HFF-Myc (cell line): Measurements from ENCODE around the gene ATG9B.
A peak's percentile ranks its signal among the peaks of the same experiment; 100 is the strongest.
"Not testable (repeated sequence)": the region's sequence is repeated elsewhere in the genome, so short reads cannot be mapped to it uniquely, and the experiment has no call there.

Experiments used
- DNase-seq: peaks from one replicate; pipeline ENCODE4 v3.0.0-alpha.2; 2011; ENCODE audit warnings: low read depth; ENCODE audit errors: extremely low read depth
- H3K4me3 ChIP-seq: replicated peaks from 2 replicates; pipeline ENCODE4 v1.5.1; 2011; ENCODE audit warnings: low read depth, mild to moderate bottlenecking, control low read depth, low read length
- TF ChIP-seq, protein P1 (sequence below): IDR thresholded peaks from 2 replicates; pipeline ENCODE4 v1.5.1; 2012; ENCODE audit warnings: mild to moderate bottlenecking, low read depth, low read length, control low read depth; ENCODE audit errors: missing control alignments

The ATG9B gene

DNA sequence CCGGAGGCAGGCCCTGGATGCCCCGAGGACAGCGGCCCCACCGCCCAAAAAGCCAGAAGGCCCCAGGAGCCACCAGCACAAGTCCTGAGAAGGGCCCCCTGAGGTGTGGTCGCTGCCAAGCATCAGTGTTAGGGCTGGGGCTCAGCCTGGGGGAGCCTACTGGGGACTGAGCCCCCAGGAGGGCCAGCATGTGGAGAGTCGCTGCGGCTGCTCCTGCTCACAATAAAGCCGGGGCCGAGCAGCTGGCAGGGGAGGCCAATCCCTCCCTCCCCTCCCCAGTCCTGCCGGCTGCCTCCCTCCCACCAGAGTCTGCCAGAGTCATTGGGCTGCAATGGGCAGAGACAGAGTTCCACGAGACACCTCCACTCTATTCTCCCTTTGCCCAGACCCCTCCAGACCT is 21.0 kb upstream of the ATG9B start:
- DNase-seq = no peak
- H3K4me3 ChIP-seq = no peak overlapping the region
- TF ChIP-seq, protein P1, sequence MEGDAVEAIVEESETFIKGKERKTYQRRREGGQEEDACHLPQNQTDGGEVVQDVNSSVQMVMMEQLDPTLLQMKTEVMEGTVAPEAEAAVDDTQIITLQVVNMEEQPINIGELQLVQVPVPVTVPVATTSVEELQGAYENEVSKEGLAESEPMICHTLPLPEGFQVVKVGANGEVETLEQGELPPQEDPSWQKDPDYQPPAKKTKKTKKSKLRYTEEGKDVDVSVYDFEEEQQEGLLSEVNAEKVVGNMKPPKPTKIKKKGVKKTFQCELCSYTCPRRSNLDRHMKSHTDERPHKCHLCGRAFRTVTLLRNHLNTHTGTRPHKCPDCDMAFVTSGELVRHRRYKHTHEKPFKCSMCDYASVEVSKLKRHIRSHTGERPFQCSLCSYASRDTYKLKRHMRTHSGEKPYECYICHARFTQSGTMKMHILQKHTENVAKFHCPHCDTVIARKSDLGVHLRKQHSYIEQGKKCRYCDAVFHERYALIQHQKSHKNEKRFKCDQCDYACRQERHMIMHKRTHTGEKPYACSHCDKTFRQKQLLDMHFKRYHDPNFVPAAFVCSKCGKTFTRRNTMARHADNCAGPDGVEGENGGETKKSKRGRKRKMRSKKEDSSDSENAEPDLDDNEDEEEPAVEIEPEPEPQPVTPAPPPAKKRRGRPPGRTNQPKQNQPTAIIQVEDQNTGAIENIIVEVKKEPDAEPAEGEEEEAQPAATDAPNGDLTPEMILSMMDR = no peak

DNA sequence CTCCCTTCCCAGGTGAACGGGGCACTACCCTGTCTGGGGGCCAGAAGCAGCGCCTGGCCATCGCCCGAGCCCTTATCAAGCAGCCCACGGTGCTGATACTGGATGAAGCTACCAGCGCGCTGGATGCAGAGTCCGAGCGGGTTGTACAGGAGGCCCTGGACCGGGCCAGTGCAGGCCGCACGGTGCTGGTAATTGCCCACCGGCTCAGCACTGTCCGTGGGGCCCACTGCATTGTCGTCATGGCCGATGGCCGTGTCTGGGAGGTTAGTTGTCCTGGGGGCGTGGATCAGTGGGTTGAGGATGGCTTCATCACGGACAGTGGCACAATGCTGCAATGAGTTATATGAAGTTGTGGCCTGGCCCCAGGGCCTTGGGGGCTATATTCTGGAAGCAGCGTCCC is 19.7 kb upstream of the ATG9B start:
- TF ChIP-seq, protein P1 = no peak
- DNase-seq = no peak
- no peak overlapping the region for H3K4me3 ChIP-seq

DNA sequence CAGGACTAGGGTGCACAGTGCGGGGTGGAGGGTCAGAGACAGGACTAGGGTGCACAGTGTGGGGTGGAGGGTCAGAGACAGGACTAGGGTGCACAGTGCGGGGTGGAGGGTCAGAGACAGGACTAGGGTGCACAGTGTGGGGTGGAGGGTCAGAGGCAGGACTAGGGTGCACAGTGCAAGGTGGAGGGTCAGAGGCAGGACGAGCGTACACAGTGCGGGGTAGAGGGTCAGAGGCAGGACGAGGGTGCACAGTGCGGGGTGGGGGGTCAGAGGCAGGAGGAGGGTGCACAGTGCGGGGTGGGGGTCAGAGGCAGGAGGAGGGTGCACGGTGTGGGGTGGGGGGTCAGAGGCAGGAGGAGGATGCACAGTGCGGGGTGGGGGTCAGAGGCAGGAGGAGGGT is 19.2 kb upstream of the ATG9B start:
- not testable (repeated sequence) for H3K4me3 ChIP-seq, DNase-seq

DNA sequence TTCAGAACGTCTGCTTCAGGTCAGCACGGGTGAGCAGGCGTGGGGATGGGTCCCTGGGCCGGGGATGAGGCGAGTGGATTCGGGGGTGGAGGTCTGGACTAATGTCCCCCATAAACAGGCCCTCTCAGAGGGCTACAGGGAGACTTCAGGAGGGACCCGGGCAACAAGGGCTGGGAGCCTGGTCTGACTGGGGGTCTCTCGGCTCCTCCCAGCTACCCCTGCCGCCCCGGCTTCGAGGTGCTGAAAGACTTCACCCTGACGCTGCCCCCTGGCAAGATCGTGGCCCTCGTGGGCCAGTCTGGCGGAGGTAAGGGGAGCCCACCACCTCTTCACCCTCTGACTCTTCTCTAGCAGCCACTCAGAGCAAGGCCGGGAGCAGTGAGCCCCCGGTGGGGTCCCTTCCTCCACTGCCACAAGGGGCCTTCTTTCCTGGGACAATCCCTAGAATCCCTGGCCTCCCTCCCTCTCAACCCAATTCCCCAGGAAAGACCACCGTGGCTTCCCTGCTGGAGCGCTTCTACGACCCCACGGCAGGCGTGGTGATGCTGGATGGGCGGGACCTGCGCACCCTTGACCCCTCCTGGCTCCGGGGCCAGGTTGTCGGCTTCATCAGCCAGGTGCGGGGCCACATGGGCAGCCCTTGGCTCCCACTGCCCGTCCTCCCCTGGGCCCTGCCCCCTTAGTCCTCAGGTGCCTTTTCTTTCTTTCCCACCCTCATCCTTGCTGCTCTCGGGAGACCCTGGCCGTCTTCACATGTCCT is 16.5 kb upstream of the ATG9B start:
- no peak overlapping the region for H3K4me3 ChIP-seq
- no peak for DNase-seq
- TF ChIP-seq, protein P1 = no peak

DNA sequence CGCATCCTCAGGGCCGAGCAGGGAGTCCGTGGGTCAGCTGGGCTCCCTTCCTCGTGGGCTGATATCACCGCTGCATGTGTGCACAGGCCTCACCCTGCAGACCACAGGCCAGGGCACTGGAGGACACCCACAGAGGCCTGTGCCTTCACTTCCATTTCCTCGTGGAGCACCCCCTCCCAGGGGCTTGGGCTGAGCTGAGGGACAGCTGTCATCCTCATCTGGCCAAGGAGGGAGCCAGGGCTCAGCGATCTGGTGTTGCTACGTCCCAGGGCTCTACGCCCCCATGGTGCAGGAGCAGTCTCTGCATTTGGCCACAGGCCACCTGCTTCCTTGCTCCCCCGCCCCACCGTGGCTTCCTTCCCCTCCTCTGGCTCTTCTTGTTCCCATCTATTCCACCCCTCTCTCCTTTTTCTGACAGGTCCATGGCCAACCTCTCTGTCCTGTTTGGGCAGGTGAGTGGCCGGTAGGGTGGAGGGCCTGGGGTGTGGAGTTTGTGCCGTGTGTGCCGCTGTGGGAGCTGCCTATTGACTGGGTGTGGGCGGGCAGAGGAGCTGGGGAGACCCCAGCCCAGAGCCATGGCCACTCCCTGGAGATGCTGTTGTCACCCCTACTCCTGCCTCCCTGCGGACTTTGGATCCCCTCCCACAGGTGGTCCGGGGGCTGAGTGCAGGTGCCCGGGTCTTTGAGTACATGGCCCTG is 15.7 kb upstream of the ATG9B start:
- H3K4me3 ChIP-seq = no peak overlapping the region
- DNase-seq = no peak
- TF ChIP-seq, protein P1 = no peak

DNA sequence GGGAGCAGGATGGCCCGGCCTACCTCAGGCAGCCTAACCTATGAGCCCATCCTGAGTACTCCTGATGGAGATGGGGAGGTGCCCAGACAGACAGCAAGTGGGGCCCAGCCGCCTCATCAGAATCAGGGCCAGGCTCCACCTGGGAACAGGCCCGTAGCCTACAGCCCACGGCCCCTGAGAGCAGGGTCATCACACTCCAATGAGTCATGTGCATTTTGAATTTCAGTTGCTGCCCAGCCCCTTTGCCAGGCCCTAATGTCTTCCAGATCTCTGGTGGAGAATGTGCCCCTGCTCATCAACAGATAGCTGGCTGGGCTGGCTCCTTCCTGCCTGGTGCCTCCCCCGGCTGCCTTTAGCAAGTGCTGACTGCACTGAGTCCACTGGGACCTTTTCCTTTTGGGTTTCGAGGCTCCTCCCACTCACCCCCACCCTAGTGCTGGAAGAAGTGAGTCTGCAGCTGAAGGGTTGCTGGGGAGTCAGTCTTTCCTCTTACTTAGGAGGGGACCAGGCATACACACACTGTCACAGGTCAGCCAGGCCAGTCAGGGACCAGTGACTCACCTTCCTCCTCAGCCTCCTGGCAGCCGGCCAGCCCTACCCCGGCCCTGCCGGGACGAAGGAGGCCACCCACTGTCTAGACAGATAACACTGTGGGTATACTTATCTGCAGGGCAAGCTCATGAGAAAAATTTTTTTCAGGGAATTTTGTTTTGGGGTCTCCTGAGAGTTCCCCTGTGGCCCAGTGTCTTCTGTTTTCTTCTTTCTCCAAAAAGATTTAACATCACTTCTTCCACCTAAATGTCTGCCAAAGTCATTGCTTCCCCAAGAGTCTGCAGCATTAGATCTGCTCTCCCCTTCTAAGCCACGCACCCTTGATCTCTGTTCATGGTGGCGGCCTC is 14.9 kb upstream of the ATG9B start:
- no peak overlapping the region for H3K4me3 ChIP-seq
- TF ChIP-seq, protein P1 = no peak
- peak; percentile 78 for DNase-seq

DNA sequence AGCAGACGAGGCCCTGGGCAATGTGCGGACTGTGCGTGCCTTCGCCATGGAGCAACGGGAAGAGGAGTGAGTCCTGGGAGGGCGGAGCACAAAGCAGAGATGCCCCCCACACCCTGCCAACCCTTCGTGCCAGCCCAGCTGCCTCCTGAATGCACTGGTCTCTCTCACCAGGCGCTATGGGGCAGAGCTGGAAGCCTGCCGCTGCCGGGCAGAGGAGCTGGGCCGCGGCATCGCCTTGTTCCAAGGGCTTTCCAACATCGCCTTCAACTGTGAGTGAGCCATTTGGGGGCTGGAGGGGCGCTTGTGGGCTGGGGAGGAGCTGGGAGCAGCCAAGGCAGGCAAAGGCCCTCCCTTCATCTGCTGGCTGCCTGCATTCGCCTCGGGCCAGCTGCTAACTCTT is 11.6 kb upstream of the ATG9B start:
- no peak for DNase-seq
- H3K4me3 ChIP-seq = no peak overlapping the region
- TF ChIP-seq, protein P1 = no peak
